MM.1S (cell line): ENCODE results near the gene DOK4.

Source experiments
- DNase-seq: peaks from one replicate; pipeline ENCODE4 v3.0.0-alpha.2; 2015
- H2AFZ ChIP-seq: fragments of 300-600 bp; sonication (generic); 2 replicates; pipeline ENCODE4 v1.6.0; 2016; ENCODE audit warnings: antibody characterized with exemption, low read length
- H3F3A ChIP-seq: fragments of 300-600 bp; sonication (generic); 2 replicates; pipeline ENCODE4 v1.6.1; 2016; ENCODE audit warnings: mild to moderate bottlenecking, antibody characterized with exemption, low read length, moderate library complexity, mixed read lengths; ENCODE audit not compliant: insufficient read depth
- H3K27ac ChIP-seq: fragments of 300-600 bp; sonication (generic); 2 replicates; pipeline ENCODE4 v1.5.1; 2016; ENCODE audit warnings: mild to moderate bottlenecking, low read length
- H3K27me3 ChIP-seq: fragments of 300-600 bp; sonication (generic); replicated peaks from 2 replicates; pipeline ENCODE4 v1.6.0; 2016; ENCODE audit warnings: low read length; ENCODE audit not compliant: insufficient read depth
- H3K36me3 ChIP-seq: fragments of 300-600 bp; sonication (generic); replicated peaks from 2 replicates; pipeline ENCODE4 v1.6.1; 2016; ENCODE audit warnings: mild to moderate bottlenecking, low read length, mixed read lengths; ENCODE audit not compliant: insufficient read depth
- H3K4me1 ChIP-seq: fragments of 300-600 bp; sonication (generic); 2 replicates; pipeline ENCODE4 v1.6.1; 2016; ENCODE audit warnings: low read length, mixed read lengths
- H3K4me2 ChIP-seq: fragments of 300-600 bp; sonication (generic); 2 replicates; pipeline ENCODE4 v1.6.0; 2016; ENCODE audit warnings: low read depth, low read length
- H3K4me3 ChIP-seq: fragments of 300-600 bp; sonication (generic); 2 replicates; pipeline ENCODE4 v1.5.1; 2016; ENCODE audit warnings: low read length, mixed read lengths
- H3K79me2 ChIP-seq: fragments of 300-600 bp; sonication (generic); 2 replicates; pipeline ENCODE4 v1.6.1; 2016; ENCODE audit warnings: mixed run types, low read length, mixed read lengths
- H3K9ac ChIP-seq: fragments of 300-600 bp; sonication (generic); 2 replicates; pipeline ENCODE4 v1.6.1; 2016; ENCODE audit warnings: low read length, mixed read lengths
- H3K9me2 ChIP-seq: fragments of 300-600 bp; sonication (generic); replicated peaks from 2 replicates; pipeline ENCODE4 v1.6.1; 2016; ENCODE audit warnings: mild to moderate bottlenecking, low read length, mixed read lengths; ENCODE audit not compliant: insufficient read depth
- H3K9me3 ChIP-seq: fragments of 300-600 bp; sonication (generic); replicated peaks from 2 replicates; pipeline ENCODE4 v1.6.1; 2016; ENCODE audit warnings: mild to moderate bottlenecking, low read length, mixed read lengths; ENCODE audit not compliant: insufficient read depth
- H4K20me1 ChIP-seq: fragments of 300-600 bp; sonication (generic); 2 replicates; pipeline ENCODE4 v1.6.1; 2016; ENCODE audit warnings: mild to moderate bottlenecking, low read length, moderate library complexity, mixed read lengths; ENCODE audit not compliant: insufficient read depth
- EZH2 ChIP-seq: fragments of 300-600 bp; sonication (generic); optimal IDR thresholded peaks from 2 replicates; pipeline ENCODE3; 2017; ENCODE audit warnings: low read depth, mild to moderate bottlenecking, antibody characterized with exemption, low read length, mixed read lengths
- EZH2phosphoT487 ChIP-seq: fragments of 300-600 bp; sonication (generic); IDR thresholded peaks from 2 replicates; pipeline ENCODE4 v1.6.1; 2018; ENCODE audit warnings: antibody characterized with exemption, low read length
- TF ChIP-seq, protein P1 (sequence below): fragments of 300-600 bp; sonication (generic); IDR thresholded peaks from 2 replicates; pipeline ENCODE4 v1.5.1; 2016; ENCODE audit warnings: antibody characterized with exemption, low read length, mixed read lengths

Gene DOK4

DNA sequence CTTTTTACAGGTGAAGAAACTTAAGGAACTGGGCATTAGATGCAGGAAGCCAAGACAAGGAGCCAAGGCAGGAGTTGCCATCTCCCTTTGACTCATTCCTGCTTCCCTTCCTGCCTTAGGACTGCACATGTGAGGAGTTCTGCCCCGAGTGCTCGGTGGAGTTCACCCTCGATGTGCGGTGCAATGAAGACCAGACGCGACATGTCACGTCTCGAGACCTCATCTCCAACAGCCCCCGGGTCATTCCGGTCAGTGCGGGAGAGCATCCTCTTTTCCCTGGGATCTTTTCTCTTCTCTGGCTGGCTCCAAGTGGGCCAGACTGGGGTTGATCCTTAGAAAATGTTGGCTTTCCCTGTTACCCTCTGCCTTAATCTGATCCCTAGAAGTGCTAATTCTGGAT, 17.2 kb downstream of the DOK4 start:
- H3K4me3 ChIP-seq, result no peak overlapping the region
- DNase-seq, result no peak
- H3K9me3 ChIP-seq, result no peaks in the 10 kb centered on the region
- no peak overlapping the region for H3K27ac ChIP-seq
- peaks cover 5% of the 10 kb centered on the region for H3K36me3 ChIP-seq
- no peak overlapping the region for H3K4me2 ChIP-seq
- TF ChIP-seq EZH2 (no peak), EZH2phosphoT487 (no peak)
- TF ChIP-seq, protein P1, sequence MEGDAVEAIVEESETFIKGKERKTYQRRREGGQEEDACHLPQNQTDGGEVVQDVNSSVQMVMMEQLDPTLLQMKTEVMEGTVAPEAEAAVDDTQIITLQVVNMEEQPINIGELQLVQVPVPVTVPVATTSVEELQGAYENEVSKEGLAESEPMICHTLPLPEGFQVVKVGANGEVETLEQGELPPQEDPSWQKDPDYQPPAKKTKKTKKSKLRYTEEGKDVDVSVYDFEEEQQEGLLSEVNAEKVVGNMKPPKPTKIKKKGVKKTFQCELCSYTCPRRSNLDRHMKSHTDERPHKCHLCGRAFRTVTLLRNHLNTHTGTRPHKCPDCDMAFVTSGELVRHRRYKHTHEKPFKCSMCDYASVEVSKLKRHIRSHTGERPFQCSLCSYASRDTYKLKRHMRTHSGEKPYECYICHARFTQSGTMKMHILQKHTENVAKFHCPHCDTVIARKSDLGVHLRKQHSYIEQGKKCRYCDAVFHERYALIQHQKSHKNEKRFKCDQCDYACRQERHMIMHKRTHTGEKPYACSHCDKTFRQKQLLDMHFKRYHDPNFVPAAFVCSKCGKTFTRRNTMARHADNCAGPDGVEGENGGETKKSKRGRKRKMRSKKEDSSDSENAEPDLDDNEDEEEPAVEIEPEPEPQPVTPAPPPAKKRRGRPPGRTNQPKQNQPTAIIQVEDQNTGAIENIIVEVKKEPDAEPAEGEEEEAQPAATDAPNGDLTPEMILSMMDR, result no peak
- H3K4me1 ChIP-seq, result no peaks in the 10 kb centered on the region
- no peaks in the 10 kb centered on the region for H3K9me2 ChIP-seq
- H3K27me3 ChIP-seq, result no peaks in the 10 kb centered on the region
- peaks cover 12% of the 10 kb centered on the region for H3K79me2 ChIP-seq
- H4K20me1 ChIP-seq, result no peaks in the 10 kb centered on the region
- H2AFZ ChIP-seq, result no peak overlapping the region
- no peak overlapping the region for H3K9ac ChIP-seq
- no peaks in the 10 kb centered on the region; the same call in 1 of the 2 replicates for H3F3A ChIP-seq

DNA sequence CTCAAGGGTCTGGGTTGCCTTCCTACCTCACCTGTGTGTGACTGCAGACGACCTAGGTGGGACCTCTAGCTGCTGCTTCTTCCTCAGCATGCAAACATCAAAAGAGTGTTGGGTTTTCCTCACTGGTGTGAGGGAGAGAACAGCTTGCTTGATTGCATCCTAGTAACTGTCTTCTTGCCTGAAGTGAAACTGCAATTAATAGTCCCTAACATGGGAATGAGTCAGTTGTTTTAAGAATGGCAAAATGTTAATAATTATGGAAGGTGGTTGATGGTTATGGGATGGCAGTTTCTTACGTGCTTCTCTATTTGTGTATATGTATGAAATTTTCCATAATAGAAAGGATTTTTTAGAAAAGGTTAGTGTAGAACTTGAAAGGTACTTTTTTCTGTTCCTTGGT, 17.9 kb downstream of the DOK4 start:
- TF ChIP-seq, protein P1, result no peak
- TF ChIP-seq EZH2 (no peak), EZH2phosphoT487 (no peak)
- H3K4me2 ChIP-seq, result no peak overlapping the region
- no peak overlapping the region for H3K4me3 ChIP-seq
- H3K36me3 ChIP-seq, result peaks cover 5% of the 10 kb centered on the region
- H2AFZ ChIP-seq, result no peak overlapping the region
- H3K27ac ChIP-seq, result no peak overlapping the region
- no peak overlapping the region for H3K9ac ChIP-seq
- no peaks in the 10 kb centered on the region; the same call in 1 of the 2 replicates for H3F3A ChIP-seq
- no peak for DNase-seq
- no peaks in the 10 kb centered on the region for H3K9me2 ChIP-seq
- H4K20me1 ChIP-seq, result no peaks in the 10 kb centered on the region
- H3K79me2 ChIP-seq, result peaks cover 19% of the 10 kb centered on the region
- no peaks in the 10 kb centered on the region for H3K9me3 ChIP-seq
- no peaks in the 10 kb centered on the region for H3K27me3 ChIP-seq
- H3K4me1 ChIP-seq, result peaks cover 2% of the 10 kb centered on the region

DNA sequence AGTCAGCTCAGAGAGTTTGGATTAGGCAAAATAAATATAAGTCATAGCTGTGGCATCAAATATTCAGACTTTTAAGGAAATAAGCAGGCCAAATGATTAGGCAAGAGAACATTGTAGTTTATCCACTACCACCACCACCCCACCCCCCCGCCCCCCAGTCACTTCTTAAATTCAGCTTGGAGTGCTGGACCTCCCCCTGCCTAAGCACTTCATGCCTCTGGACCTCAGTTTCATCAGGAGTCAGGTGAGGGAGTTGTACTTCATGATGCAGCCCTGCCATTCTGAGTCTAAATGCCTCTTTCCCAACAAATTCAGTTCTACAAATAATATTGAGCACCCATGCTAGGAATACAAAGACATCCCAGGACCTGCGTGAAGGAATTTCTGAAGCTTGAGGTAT, 21.8 kb downstream of the DOK4 start:
- Histone ChIP-seq H3K36me3 (peaks cover 5% of the 10 kb centered on the region), H3K9me2 (no peaks in the 10 kb centered on the region), H3K9ac (no peak overlapping the region), H3K79me2 (peaks cover 25% of the 10 kb centered on the region), H3K27me3 (no peaks in the 10 kb centered on the region), H3K4me1 (peaks cover 5% of the 10 kb centered on the region), H2AFZ (no peak overlapping the region), H4K20me1 (no peaks in the 10 kb centered on the region), H3K4me3 (no peak overlapping the region), H3F3A (peaks cover 9% of the 10 kb centered on the region; the same call in 1 of the 2 replicates), H3K27ac (no peak overlapping the region), H3K9me3 (no peaks in the 10 kb centered on the region), H3K4me2 (no peak overlapping the region)
- TF ChIP-seq EZH2 (no peak), EZH2phosphoT487 (no peak)
- TF ChIP-seq, protein P1, result no peak
- DNase-seq, result no peak
